ENCODE results near the gene NEXN.
"Not testable (repeated sequence)": the region's sequence is repeated elsewhere in the genome, so short reads cannot be mapped to it uniquely, and the experiment has no call there.

Gene NEXN

GRCh38 chr1:77906019-77906545, 17.7 kb downstream of the NEXN start:
- DNase-seq (ENCODE audit: low spot score), result no peak

- DNase-seq (ENCODE audit: low spot score), result no peak
Measured at GRCh38 chr1:77906624-77907023, 18.2 kb downstream of the NEXN start.

DNA sequence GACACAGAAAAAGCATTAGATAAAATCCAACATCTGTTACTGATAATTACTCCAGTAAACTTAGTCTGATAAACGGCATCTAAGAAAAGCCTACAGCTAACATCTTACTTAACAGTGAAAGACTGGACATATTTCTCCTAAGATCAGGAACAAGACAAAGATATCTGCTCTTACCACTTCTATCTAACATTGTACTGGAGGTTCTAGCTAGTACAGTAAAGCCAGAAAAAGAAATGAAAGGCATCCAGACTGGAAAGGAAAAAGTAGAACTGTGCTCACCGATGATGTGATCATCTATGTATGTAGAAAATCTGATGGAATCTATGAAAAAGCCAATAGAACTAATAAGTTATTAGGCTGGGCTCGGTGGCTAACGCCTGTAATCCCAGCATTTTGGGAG, 21.7 kb downstream of the NEXN start:
- DNase-seq (ENCODE audit: low spot score), result no peak

- DNase-seq (ENCODE audit: low spot score), result not testable (repeated sequence)
Measured at GRCh38 chr1:77918918-77919317, 30.5 kb downstream of the NEXN start.

GRCh38 chr1:77925518-77925917, 37.1 kb downstream of the NEXN start:
- DNase-seq (ENCODE audit: low spot score), result no peak

GRCh38 chr1:77925956-77926355, 37.5 kb downstream of the NEXN start:
- no peak for DNase-seq (ENCODE audit: low spot score)

- DNase-seq (ENCODE audit: low spot score), result no peak
Measured at GRCh38 chr1:77926561-77927357, 38.3 kb downstream of the NEXN start.

- no peak for DNase-seq (ENCODE audit: low spot score)
Measured at GRCh38 chr1:77927414-77927813, 39.0 kb downstream of the NEXN start.

- no peak for DNase-seq (ENCODE audit: low spot score)
Measured at GRCh38 chr1:77929806-77930205, 41.4 kb downstream of the NEXN start.

DNA sequence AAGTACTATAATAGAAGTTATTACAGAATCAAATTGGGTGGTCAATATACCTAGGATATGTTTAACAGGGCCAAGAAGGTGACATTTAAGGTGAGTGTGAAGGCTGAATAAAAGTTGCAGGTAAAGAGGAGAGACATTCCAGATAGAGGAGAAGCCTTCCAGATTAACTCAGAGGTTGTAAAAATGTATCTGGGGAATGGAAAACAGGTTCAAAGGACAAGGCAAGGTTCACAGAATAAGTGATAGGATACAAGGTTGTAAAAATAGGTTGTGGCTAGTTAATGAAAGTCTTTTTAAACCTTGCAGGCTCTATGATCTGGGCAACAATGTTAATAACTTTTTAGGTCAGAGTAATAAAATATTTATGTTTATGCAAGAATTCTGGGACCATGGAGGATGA, 50.2 kb downstream of the NEXN start:
- no peak for DNase-seq (ENCODE audit: low spot score)

DNA sequence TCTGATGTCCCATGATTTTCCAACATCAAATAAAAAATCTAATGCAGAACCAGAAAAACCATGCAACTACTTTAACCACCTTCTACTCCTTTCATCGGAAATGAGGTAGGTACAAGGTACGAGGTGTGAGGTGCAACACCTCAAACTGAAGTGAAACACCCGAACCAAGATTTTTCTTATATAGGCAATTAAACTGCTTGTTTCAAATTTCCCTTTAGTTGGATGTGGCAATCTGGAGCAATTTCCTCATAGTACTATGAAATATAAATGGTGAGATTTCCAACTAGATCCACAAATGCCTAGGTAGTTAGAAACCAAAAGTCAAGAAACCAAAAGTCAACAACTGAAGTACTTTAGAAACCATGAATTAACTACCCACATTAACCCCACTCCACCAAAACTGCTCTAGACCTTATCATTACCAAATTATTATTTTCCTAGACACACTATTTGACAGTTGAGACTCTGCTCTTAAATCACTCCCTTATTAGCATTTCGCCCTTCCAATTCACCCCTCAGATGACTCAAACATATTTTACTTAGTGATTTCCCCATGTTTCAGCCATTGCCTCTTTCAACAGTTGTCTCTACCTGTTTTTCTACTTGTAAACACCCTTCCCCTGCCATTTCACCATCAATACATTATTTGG, 52.6 kb downstream of the NEXN start:
- no peak for DNase-seq (ENCODE audit: low spot score)

DNA sequence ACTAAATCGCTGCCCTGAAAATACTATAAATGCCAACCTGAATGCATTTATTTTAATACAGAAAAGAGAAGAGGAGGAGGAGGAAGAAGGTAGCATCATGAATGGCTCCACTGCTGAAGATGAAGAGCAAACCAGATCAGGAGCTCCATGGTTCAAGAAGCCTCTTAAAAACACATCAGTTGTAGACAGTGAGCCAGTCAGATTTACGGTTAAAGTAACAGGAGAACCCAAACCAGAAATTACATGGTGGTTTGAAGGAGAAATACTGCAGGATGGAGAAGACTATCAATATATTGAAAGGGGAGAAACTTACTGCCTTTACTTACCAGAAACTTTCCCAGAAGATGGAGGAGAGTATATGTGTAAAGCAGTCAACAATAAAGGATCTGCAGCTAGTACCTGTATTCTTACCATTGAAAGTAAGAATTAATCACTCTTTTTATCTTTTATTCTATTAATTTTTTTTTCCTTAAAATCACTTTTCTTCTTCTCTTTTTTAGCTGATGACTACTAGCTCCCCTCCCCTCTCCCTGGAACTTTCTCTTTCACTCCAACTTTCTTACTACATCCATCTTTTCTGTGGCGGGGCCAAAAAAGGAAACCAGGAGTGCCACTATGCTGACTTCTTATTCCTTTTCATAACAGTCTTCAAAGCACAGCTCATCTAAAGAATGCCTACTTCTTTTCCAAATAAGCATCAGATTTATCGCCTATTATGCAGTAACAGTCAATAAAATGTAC, 54.1 kb downstream of the NEXN start:
- DNase-seq (ENCODE audit: low spot score), result no peak

DNA sequence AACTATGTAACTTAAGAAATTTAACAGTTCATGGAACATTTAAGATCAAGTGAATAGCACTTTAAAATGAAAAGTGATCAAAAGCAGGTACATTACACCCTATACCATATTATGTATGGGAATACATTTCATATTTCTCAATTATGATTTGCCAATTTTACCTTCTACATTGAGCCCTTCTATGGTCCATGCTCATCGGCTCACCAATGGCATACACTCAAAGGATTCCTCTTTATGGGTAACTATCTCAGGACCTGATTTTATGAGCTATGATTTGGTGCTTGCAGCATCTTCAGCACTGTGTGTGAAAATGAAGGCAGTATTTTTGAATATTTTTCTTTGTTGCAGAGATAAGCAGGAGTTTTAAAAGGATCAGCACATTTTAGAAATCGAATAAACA, 56.9 kb downstream of the NEXN start:
- DNase-seq (ENCODE audit: low spot score), result no peak

- no peak for DNase-seq (ENCODE audit: low spot score)
Measured at GRCh38 chr1:77948841-77949424, 60.5 kb downstream of the NEXN start.

GRCh38 chr1:77950873-77951272, 62.4 kb downstream of the NEXN start:
- DNase-seq (ENCODE audit: low spot score), result no peak

GRCh38 chr1:77951328-77951727, 62.9 kb downstream of the NEXN start:
- no peak for DNase-seq (ENCODE audit: low spot score)

DNA sequence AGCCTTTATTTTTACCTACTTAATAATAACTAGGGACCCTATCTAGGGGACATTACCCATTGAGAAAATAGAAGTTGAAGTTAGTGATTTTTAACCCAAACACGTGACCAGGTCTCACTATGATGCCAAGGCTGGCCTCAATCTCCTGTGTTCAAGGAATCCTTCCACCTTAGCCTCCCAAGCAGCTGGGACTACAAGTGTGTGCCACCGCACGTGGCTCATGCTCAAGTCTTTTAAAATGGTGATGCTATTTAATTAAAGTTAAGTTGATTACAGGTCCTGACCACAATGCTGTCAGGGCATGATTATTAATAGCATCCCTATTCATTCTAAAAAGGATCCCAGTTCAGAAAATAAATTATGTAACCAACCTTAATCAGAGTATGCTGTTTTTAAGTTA, 65.5 kb downstream of the NEXN start:
- no peak for DNase-seq (ENCODE audit: low spot score)

- no peak for DNase-seq (ENCODE audit: low spot score)
Measured at GRCh38 chr1:77954521-77954920, 66.1 kb downstream of the NEXN start.

- DNase-seq (ENCODE audit: low spot score), result no peak
Measured at GRCh38 chr1:77955709-77956108, 67.3 kb downstream of the NEXN start.

DNA sequence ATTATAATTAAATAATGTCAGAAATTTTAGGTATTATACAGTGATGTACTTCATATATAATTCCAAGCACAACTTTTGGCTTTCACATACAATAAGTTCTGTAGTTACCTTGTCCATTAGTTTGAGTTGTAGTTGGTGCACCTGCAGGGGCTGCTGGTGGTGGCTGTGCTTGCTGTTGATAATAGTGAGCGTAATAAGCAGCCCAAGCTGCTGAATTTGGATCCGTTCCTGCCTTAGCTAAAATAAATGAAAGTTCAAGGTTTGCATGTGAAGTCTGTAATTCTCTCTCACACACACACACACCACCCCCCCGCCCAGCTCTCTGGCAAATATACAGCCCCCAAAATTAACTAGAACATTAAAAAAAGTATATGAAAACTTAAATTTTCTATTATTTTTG, 68.0 kb downstream of the NEXN start:
- DNase-seq (ENCODE audit: low spot score), result no peak

GRCh38 chr1:77958391-77958790, 70.0 kb downstream of the NEXN start:
- DNase-seq (ENCODE audit: low spot score), result no peak

DNA sequence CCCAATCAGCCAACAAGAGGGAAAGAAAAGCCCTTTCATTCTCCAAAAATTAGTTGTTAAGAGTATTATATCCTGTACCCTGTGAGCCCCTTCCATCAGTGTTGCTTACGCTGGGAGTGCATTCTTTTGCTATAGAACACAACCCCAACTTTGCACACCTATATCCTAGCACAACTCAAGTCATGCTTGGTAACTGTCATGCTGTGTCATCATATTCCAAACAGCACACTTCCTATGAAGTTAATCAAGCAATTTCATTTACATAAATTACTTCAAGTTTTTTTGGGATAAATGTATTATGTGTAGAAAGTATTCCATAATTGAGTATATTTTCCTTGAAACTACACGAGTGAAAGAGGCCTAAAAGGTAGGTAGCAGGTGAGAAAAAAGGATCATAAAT, 70.4 kb downstream of the NEXN start:
- DNase-seq (ENCODE audit: low spot score), result no peak

GRCh38 chr1:77961392-77961791, 73.0 kb downstream of the NEXN start:
- no peak for DNase-seq (ENCODE audit: low spot score)
